Peyer's patch (tissue), 4 donors: ENCODE measurements around the gene CUBN.

ENCODE experiments used
- POLR2A ChIP-seq, 2 donors: fragments of 450-650 bp; IDR thresholded peaks; one replicate each; pipeline ENCODE4 v1.5.1; 2017; ENCODE audit warnings: antibody characterized with exemption in 2 of 2, mild to moderate bottlenecking in 2 of 2, moderate library complexity in 2 of 2
- TF ChIP-seq, protein P1 (sequence below), 6 experiments: fragments of 450-650 bp in 4 of 6; fragments of 200-600 bp in 2 of 6; sonication (generic) in 1 of 6; IDR thresholded peaks; one replicate each; pipeline ENCODE4 v1.5.1; 2017 to 2019; ENCODE audit warnings: antibody characterized with exemption in 6 of 6, mild to moderate bottlenecking in 3 of 6, moderate library complexity in 1 of 6

DNA sequence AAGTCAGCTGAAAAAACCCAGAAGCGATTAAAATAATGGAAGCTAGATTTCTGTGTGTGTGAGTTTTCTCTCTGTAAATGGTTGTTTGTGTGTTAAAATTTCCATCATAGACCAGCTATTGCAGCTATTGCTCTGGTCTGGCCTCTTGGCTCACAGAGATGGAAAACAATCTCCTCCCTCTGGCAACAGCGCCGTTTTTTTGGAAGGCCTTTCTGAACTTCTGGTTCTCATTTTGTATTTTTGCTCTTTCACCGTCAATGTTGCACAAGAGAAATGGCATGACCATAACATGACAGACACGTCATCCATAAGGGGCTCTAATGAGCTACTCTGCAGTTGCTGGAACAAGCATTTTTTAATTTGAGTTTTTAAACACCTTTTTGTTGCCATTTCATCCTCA, 91.0 kb downstream of the CUBN start:
- TF ChIP-seq, protein P1, sequence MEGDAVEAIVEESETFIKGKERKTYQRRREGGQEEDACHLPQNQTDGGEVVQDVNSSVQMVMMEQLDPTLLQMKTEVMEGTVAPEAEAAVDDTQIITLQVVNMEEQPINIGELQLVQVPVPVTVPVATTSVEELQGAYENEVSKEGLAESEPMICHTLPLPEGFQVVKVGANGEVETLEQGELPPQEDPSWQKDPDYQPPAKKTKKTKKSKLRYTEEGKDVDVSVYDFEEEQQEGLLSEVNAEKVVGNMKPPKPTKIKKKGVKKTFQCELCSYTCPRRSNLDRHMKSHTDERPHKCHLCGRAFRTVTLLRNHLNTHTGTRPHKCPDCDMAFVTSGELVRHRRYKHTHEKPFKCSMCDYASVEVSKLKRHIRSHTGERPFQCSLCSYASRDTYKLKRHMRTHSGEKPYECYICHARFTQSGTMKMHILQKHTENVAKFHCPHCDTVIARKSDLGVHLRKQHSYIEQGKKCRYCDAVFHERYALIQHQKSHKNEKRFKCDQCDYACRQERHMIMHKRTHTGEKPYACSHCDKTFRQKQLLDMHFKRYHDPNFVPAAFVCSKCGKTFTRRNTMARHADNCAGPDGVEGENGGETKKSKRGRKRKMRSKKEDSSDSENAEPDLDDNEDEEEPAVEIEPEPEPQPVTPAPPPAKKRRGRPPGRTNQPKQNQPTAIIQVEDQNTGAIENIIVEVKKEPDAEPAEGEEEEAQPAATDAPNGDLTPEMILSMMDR (IDR thresholded peaks at IDR 0.05), result no peak
- no peak for TF ChIP-seq POLR2A (IDR thresholded peaks at IDR 0.05)
